Panc1 (cell line): ENCODE results near the gene GRHL3. TPM values are rescaled to one million over a fixed set of nuclear protein-coding genes. Genes with fewer than 3 reads are reported as not detected.

ENCODE experiments used
- ATAC-seq: fragments of 200-7000 bp; cut with Tn5 transposase; 2 replicates; pipeline ENCODE4 v1.9.1; 2020; ENCODE audit warnings: mild to moderate bottlenecking, moderate library complexity
- BruUV-seq: library from RNA; stranded (reverse); fragments of 400-500 nt; replicated peaks from 2 replicates; lab custom pipeline; 2021; lab: Mats Ljungman, UMichigan
- CTCF ChIA-PET: fragments of 300-600 bp; sonication (Branson Sonifier 250); formaldehyde crosslinking; loops from one replicate; lab custom pipeline; 2022; ENCODE audit warnings: antibody characterized with exemption; lab: Charles Lee
- POLR2A ChIA-PET: fragments of 300-600 bp; sonication (Branson Sonifier 250); formaldehyde crosslinking; loops from one replicate; lab custom pipeline; 2022; ENCODE audit warnings: antibody characterized with exemption; lab: Charles Lee
- DNase-seq: peaks from one replicate; pipeline ENCODE4 v3.0.0-alpha.2; 2010; ENCODE audit warnings: low read depth, low spot score
- H3K27ac ChIP-seq: 2 replicates; pipeline ENCODE4 v1.5.1; 2011; ENCODE audit warnings: mild to moderate bottlenecking, low read length, inconsistent platforms
- H3K27me3 ChIP-seq: fragments of 200-500 bp; sonication (Bioruptor generic); 2 replicates; pipeline ENCODE4 v1.6.0; 2014; ENCODE audit warnings: low read length, inconsistent platforms; ENCODE audit not compliant: control insufficient read depth, insufficient read depth
- H3K36me3 ChIP-seq: fragments of 200-500 bp; sonication (Bioruptor generic); 2 replicates; pipeline ENCODE4 v1.5.1; 2014; ENCODE audit warnings: inconsistent platforms, mild to moderate bottlenecking, low read length, moderate library complexity; ENCODE audit not compliant: control insufficient read depth, insufficient read depth
- H3K4me1 ChIP-seq: 2 replicates; pipeline ENCODE4 v1.5.1; 2011; ENCODE audit warnings: inconsistent platforms, mild to moderate bottlenecking, low read length, moderate library complexity; ENCODE audit not compliant: control insufficient read depth, insufficient read depth
- H3K4me3 ChIP-seq, 2 experiments: 2 replicates each; pipeline ENCODE4 v1.5.1; 2011 to 2012; ENCODE audit warnings: low read depth in 2 of 2, low read length in 2 of 2, mild to moderate bottlenecking in 2 of 2, inconsistent platforms in 1 of 2, moderate library complexity in 1 of 2
- H3K9me3 ChIP-seq: fragments of 200-500 bp; sonication (Bioruptor generic); 2 replicates; pipeline ENCODE4 v1.5.1; 2014; ENCODE audit warnings: low read depth, mild to moderate bottlenecking, inconsistent platforms, low read length, moderate library complexity; ENCODE audit not compliant: control insufficient read depth, insufficient read depth
- POLR2AphosphoS5 ChIP-seq: IDR thresholded peaks from 2 replicates; pipeline ENCODE4 v1.6.1; 2012; ENCODE audit warnings: mild to moderate bottlenecking, low read depth, low read length, moderate library complexity
- SIN3A ChIP-seq: IDR thresholded peaks from 2 replicates; pipeline ENCODE4 v1.6.1; 2012; ENCODE audit warnings: low read depth, mild to moderate bottlenecking, low read length, moderate library complexity, borderline replicate concordance; ENCODE audit not compliant: insufficient read depth
- TCF7L2 ChIP-seq: IDR thresholded peaks from 2 replicates; pipeline ENCODE4 v1.6.1; 2011; ENCODE audit warnings: mild to moderate bottlenecking, low read depth, low read length, inconsistent platforms
- in situ Hi-C: cut with HindIII; loops from 2 replicates; pipeline ENCODE4 v1.10.0; 2016; ENCODE audit warnings: low sequenced_read_pairs, low pct_unique_long_range_greater_than_20kb
- intact Hi-C: fragments of 100-400 bp; cut with micrococcal nuclease; formaldehyde crosslinking; loops from one replicate; pipeline ENCODE4 v1.10.0; 2022; ENCODE audit not compliant: unreplicated experiment
- total RNA-seq: library from RNA; stranded (reverse); gene quantifications from one replicate; pipeline ENCODE4 v1.2.1, GENCODE V29; 2021; ENCODE audit not compliant: unreplicated experiment
- TF ChIP-seq, protein P1 (sequence below), 2 experiments: IDR thresholded peaks; 2 replicates each; pipeline ENCODE4 v1.6.1; 2011 to 2012; ENCODE audit warnings: low read depth in 2 of 2, control low read depth in 1 of 2, low read length in 1 of 2, mild to moderate bottlenecking in 1 of 2, moderate library complexity in 1 of 2; ENCODE audit not compliant: insufficient read depth in 1 of 2
- TF ChIP-seq, protein P2 (sequence below): fragments of 450-650 bp; IDR thresholded peaks from 2 replicates; pipeline ENCODE4 v1.5.1; 2017; ENCODE audit warnings: mild to moderate bottlenecking

Gene GRHL3
- total RNA-seq, 1 experiment from 2014 or later: 16.7 TPM

DNA sequence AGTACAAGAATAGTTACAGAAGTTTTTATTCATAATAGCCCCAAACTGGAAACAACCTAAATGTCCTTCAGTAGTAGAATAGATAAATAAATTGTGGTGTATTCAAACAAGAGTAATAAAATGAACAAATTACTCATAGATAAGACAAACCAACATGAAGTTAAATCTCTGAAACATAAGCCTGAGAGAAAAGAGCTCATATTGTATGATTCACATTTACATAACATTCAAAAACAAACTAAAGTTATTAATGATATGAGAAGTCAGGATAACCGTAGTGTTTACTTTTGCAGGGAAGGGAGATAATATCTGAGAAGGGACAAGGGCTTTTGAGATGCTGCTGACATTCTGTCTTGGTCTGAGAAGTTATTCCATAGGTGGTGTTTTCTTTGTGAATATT lies 80.9 kb downstream of the GRHL3 start:
- DNase-seq: no peak
- Histone ChIP-seq H3K4me3 (no peak overlapping the region), H3K9me3 (no peaks in the 10 kb centered on the region), H3K27me3 (no peaks in the 10 kb centered on the region), H3K27ac (no peak overlapping the region), H3K4me1 (no peaks in the 10 kb centered on the region), H3K36me3 (no peaks in the 10 kb centered on the region)
- intact Hi-C loops: no loop called here
- in situ Hi-C loops: no loop called here
- ATAC-seq: no peak
- CTCF ChIA-PET: interaction anchor here (0.6 to 1.2 kb wide), 2 partner anchors 198 to 662 kb away, joined by 3 read pairs; no protein-coding TSS in a partner anchor
- TF ChIP-seq, protein P1, sequence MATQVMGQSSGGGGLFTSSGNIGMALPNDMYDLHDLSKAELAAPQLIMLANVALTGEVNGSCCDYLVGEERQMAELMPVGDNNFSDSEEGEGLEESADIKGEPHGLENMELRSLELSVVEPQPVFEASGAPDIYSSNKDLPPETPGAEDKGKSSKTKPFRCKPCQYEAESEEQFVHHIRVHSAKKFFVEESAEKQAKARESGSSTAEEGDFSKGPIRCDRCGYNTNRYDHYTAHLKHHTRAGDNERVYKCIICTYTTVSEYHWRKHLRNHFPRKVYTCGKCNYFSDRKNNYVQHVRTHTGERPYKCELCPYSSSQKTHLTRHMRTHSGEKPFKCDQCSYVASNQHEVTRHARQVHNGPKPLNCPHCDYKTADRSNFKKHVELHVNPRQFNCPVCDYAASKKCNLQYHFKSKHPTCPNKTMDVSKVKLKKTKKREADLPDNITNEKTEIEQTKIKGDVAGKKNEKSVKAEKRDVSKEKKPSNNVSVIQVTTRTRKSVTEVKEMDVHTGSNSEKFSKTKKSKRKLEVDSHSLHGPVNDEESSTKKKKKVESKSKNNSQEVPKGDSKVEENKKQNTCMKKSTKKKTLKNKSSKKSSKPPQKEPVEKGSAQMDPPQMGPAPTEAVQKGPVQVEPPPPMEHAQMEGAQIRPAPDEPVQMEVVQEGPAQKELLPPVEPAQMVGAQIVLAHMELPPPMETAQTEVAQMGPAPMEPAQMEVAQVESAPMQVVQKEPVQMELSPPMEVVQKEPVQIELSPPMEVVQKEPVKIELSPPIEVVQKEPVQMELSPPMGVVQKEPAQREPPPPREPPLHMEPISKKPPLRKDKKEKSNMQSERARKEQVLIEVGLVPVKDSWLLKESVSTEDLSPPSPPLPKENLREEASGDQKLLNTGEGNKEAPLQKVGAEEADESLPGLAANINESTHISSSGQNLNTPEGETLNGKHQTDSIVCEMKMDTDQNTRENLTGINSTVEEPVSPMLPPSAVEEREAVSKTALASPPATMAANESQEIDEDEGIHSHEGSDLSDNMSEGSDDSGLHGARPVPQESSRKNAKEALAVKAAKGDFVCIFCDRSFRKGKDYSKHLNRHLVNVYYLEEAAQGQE (IDR thresholded peaks at IDR 0.05; ENCODE audit: insufficient read depth in 1 of 2, low read depth in 2 of 2, low read length in 1 of 2): no peak
- no peak for TF ChIP-seq SIN3A
- TF ChIP-seq, protein P2, sequence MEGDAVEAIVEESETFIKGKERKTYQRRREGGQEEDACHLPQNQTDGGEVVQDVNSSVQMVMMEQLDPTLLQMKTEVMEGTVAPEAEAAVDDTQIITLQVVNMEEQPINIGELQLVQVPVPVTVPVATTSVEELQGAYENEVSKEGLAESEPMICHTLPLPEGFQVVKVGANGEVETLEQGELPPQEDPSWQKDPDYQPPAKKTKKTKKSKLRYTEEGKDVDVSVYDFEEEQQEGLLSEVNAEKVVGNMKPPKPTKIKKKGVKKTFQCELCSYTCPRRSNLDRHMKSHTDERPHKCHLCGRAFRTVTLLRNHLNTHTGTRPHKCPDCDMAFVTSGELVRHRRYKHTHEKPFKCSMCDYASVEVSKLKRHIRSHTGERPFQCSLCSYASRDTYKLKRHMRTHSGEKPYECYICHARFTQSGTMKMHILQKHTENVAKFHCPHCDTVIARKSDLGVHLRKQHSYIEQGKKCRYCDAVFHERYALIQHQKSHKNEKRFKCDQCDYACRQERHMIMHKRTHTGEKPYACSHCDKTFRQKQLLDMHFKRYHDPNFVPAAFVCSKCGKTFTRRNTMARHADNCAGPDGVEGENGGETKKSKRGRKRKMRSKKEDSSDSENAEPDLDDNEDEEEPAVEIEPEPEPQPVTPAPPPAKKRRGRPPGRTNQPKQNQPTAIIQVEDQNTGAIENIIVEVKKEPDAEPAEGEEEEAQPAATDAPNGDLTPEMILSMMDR: no peak
- TF ChIP-seq POLR2AphosphoS5: no peak
- TF ChIP-seq TCF7L2: no peak
- POLR2A ChIA-PET: no interaction called here
- BruUV-seq: no TSS peak

DNA sequence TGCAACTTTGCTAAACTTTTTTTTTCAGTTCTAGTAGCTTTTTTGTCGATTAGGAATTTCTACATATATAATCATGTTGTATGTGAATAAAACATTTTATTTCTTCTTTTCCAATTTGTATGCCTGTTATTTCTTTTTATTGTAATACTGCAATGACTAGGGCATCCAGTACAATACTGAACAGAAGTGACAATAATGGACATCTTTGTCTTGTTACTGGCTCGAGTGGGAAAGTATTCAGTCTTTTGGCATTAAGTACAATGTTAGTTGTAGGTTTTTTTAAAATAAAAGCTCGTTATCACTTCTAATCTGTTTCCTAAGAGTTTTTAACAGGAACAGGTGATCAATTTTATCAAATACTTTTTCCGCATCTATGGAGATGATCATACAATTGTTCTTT lies 84.6 kb downstream of the GRHL3 start:
- in situ Hi-C loops (no loop called here), intact Hi-C loops (no loop called here)
- POLR2A ChIA-PET: interaction anchor here (0.7 kb wide), 1 partner anchor 13 kb away, joined by 3 read pairs; no protein-coding TSS in a partner anchor
- H3K4me1 ChIP-seq: no peaks in the 10 kb centered on the region
- DNase-seq (no peak), ATAC-seq (no peak)
- H3K36me3 ChIP-seq: no peaks in the 10 kb centered on the region
- H3K9me3 ChIP-seq: no peaks in the 10 kb centered on the region
- no peak overlapping the region for H3K27ac ChIP-seq
- no TSS peak for BruUV-seq
- H3K4me3 ChIP-seq: no peak overlapping the region
- CTCF ChIA-PET: interaction anchor here (1.4 kb wide), 1 partner anchor 254 kb away, joined by 7 read pairs; no protein-coding TSS in a partner anchor
- H3K27me3 ChIP-seq: no peaks in the 10 kb centered on the region
- TF ChIP-seq SIN3A: no peak
- TF ChIP-seq, protein P1 (IDR thresholded peaks at IDR 0.05; ENCODE audit: insufficient read depth in 1 of 2, low read depth in 2 of 2, low read length in 1 of 2): no peak
- TF ChIP-seq TCF7L2: no peak
- no peak for TF ChIP-seq POLR2AphosphoS5
- TF ChIP-seq, protein P2: no peak
